ENCODE measurements around the gene PPP2R5C. TPM values are rescaled to one million over a fixed set of nuclear protein-coding genes. Genes with fewer than 3 reads are reported as not detected.
A peak's percentile ranks its signal among the peaks of the same experiment; 100 is the strongest.

The PPP2R5C gene
- total RNA-seq, 1 donor from 2014 or later, result 103 TPM

DNA sequence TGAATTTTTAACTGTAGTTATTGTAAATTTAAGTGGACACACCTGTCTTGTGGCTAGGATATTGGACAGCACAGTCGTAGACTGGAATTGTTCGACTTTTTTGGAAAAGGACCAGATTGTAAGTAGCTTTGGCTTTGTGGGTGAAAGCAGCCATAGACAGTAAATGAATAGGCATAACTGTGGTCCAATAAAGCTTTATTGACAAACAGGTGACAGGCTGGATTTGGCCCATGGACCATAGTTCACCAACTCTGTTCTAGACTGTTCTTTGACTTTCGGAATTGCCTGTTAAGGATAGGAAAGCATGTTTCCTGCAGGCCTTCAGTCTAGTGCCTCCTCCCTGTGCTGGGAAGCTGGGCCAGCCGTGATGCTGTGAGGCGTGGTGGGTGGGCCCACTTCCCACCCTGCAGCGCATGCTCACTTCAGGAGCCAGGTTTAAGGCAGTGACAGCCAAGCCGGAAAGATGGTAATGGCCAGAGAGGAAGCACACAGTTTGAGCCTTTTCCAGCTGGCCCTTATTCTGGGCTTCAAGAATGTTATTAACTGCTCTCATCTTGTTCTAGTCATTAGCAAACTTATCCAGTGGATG, 51.8 kb downstream of the PPP2R5C start:
- DNase-seq (ENCODE audit: low read depth), result no peak

DNA sequence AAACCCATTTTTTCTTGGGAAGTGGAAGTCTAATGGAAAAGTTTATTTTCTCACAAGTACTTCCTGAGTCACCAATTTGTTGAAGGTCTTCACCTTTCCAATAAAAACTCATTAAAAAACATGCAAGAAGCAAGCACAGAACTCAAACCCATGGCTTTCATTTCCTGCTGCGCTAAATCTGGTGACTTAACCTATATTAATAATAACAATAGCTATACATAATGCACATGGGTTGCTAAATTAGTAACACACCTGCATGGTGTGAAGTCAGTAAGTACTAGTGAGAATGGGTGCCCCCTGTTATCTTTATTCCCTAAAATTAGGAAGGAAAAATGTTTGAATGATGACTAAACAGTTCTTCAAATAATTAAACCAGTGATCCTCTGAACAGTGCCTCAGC, 52.3 kb downstream of the PPP2R5C start:
- no peak for DNase-seq (ENCODE audit: low read depth)

DNA sequence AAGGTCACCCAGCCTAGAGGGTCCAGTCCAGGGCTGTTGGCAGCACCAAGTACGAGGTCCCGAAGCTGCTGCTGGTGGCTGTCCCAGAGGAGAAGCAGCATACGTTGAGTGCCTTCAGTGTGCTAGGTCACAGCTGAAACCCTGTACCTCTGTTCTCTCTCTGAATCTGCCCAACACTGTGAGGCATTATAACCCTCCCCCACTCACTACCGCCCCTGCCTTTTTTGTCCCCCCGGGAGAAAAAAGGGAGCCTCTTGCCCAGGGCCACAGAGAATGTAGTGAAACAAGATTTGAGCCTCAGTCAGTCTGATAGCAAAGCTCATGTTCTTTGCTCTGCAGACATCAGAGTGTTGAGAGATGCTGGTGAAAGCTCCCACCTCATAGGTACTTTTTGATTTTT, 53.4 kb downstream of the PPP2R5C start:
- no peak for DNase-seq (ENCODE audit: low read depth)

DNA sequence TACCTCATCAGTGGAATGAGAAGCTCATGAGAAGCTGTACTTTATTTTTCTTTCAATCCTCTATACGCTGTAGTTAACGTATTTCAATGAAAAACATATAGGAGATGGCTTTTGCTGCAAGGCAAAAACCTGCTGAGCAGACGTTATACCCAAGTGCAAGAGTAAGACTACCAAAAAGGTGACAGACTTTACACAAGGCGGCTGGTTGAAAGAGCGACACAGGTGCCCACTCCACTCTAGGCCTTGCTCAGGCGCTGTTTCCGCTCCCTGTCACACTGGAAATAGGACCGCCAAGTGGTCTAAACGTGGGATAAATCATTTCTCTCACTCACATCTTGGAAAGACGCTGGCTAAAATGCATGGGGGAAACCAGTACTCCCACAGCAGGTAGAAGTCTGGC, 54.5 kb downstream of the PPP2R5C start:
- DNase-seq (ENCODE audit: low read depth), result no peak

DNA sequence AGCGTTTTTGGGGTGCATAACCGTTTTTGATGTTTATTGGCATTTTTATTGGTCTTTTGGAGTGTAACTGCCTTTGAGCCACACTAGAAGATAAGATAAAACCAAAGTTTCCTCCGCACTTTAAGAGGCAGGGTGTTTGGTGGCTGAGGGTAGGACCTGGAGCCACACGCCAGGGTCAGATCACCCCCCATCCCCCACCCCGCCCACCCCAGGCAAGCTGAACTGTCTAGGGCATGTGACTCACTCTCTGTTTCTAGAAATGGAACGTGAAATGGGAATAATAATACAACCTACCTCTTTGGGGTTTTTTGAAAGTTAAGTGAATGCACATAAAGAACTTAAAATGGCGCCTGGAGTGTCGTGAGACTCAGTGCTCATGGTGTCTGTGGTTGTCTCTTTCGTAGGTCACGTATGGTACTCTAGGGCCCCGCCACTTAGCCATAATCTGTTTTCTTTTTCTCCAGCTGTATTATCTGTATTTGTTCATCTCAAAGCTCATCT, 56.0 kb downstream of the PPP2R5C start:
- DNase-seq (ENCODE audit: low read depth), result no peak

DNA sequence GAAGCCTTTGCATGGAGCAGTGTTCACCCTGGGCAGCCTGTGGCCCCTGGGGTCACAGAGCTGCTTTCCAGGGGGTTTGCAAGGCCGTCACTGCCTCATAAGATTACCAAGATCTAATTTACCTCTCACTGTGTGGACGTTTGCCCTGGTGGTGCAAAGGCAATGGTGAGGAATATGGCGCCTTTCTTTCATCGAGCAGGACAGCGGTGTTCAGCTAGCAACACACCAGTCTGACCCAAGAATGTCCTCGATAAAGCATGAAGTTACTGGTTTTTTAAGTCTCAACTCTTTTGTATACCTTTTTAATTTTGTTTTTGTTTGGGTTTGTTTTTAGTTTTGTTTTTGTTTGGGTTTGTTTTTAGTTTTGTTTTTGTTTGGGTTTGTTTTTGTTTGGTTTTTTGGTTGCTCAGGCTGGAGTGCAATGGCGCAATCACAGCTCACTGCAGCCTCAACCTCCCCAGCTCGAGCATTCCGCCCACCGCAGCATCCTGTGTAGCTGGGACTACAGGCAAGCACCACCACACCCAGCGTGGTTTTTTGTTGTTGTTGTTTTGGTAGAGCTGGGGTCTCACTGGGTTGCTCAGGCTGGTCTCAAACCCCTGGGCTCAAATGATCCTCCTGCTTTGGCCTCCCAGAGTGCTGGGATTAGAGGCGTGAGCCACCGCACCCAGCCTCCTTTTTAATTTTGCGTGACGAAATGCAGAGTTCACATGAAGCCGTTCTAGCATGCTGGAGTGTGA, 57.9 kb downstream of the PPP2R5C start:
- no peak for DNase-seq (ENCODE audit: low read depth)

DNA sequence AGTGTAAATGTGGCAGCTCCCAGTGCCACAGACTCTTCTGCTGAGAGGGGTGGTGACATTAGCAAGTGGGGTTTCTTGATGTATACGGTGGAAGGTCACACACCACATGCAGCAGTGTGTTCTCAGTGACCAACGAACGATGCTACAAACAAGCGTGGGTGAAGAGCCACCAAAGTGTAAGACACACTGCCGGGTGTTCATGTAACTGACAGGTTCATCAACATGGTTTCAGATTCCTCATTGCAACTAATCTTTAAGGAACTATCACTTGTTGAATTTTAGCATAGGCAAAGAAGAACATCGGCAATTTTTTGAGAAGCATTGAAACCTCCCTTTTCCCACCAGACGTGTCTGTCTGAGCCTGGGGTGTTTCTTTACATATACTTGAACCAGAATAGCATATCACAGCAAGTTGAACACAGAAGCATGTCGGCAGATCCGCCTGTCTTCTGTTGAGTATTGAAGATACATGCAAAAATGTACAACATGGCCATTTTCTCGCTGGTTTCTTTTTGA, 58.8 kb downstream of the PPP2R5C start:
- no peak for DNase-seq (ENCODE audit: low read depth)

DNA sequence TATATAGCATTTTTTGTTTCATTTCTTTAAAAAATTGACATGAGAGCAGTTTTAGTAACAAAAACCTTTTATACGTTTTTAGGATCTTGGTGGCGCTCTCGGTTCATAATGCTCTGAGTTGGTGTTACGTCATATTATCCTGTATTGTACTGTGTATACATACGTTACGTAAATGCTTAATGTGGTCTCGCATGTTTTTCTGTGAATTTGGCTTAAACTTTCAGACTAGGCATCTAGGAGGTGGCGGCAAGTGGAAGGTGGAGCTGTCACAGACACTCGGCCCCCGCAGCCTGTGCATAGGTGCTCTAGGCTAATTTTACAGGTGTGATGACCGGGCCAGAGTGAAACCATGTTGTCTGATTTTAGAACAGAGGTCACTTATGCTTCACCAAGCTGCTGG, 60.0 kb downstream of the PPP2R5C start:
- no peak for DNase-seq (ENCODE audit: low read depth)

DNA sequence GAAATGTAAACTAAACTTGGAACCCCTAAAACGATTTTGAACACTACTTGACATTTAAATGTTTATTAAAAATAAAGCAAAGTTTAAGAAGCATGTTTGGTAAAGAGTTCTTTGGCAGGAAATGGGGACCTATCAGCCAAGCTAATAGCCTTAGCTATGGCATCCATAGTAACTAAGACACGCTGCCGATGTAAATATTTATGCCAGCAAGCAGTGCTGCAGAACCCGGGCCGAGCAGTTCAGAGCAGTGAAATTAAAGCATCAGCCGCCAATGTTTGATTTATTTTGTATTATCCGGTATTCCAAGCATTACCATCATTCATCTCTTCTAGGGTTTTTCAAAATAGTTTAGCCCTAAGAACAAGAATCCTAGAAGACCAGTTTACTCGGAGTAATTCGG, 61.6 kb downstream of the PPP2R5C start:
- no peak for DNase-seq (ENCODE audit: low read depth)

DNA sequence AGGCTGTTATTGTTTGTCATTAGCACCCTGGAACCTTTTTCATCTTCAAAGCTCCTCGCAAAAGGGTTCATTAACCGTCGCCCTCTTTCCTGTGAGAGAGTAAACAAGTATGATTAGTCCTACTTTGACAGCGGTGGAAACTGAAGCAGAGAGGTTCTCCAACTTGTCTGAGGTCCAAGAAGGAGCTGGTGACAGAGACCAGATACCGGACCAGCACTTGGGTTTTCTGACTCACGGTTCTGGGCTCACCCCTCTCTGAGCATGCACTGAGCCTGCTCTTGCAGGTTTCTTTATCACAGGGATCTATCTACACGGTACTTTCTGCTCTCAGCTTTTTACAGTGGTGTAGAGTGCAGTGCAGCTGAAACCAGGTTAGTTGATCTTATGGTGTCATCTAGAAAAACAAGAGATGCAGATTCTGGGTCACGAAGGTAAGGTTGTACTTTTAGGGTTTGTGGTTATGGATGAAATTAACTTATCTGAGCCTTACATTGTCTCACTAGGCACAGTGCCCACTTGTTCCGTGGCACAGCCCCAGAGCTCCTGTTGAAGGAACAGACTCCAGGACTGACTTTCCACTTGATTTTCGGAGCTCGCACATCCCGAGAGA, 62.1 kb downstream of the PPP2R5C start:
- DNase-seq (ENCODE audit: low read depth), result no peak

DNA sequence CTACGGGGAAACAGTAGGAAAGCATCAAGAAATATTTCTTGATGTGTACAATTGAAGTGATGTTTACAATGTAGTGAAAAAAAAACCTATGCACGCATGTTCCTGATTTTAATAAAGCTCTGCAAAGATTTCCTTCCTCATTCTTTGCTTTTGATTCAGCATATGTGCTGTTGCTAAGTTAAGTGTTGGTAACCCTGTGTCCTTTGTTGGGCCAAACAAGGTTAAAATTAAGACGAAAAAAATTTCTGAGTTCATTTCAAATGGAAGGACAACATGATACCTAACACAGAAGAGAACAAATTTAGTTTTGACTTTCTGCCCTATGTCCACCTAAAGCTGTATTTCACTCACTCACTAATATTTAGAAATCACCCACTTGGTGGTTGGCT, 62.8 kb downstream of the PPP2R5C start:
- no peak for DNase-seq (ENCODE audit: low read depth)

DNA sequence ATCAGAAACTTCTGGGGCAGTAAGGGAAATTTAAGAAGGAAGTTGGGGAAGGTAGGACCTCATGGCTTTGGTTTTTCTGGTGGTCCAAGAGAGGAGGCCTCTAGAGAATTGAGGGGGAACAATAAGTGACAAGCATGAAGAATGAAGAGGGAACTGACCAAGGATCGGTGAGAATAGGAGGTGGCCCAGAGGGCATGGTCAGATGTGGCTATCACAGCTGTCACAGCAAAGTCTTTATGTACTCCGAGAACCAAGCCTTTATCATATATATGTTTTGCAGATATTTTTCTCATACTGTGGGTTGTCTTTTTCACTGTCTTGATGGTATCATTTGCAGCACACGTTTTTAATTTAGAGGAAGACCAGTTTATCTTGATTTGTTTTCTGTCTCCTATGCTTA, 64.3 kb downstream of the PPP2R5C start:
- DNase-seq (ENCODE audit: low read depth), result no peak

DNA sequence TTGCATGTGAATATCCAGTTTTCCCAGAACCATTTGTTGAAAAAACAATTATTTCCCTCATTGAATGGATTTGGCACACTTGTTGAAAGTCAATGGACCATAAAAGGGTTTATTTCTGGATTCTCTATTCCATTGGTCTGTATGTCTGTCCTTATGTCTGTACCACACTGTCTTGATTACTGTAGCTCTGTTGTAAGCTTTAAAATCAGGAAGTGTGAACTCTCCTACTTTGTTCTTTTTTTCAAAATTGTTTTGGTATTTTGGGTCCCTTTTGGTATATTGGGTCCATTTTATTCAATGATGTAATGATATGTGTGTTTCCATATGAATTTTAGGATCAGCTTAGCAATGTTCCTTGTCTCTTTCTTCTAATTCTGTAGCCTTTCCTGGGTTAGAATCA, 64.8 kb downstream of the PPP2R5C start:
- DNase-seq (ENCODE audit: low read depth), result no peak

DNA sequence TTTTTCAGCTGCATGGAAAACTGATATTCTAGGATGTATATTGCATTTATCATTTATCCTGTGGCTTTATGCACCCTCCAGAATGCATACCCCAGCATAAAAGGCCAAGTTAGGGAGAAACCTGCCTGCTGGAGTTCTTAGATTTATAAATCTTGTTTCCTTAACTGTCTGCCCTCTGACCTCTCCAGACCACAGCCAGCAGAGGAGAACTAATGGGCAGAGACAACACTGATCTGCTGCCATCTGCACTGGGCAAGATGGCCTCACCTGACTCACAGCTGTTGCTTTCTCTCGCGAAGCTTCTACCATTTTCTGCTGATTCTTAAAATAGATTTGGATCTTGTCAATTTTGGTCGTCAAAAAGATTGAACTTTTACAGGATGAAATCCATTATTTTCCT, 65.8 kb downstream of the PPP2R5C start:
- DNase-seq (ENCODE audit: low read depth), result peak; percentile 73

DNA sequence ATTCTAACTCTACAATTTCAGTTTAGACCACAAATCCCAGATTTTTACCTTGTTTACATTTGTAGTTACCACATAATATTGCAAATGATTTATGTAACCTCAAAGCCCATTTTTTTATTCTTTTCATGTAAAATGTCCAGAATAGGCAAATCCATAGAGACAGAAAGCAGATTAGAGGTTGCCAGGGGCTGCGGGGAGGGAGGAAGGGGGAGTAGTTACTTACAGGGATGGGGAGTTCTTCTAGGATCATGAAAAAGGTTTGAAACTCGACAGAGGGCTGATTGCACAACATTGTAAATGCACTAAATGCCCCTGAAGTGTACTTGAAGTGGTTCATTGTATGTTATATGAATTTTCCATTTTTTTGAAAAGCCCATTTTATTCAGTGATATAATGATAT, 66.5 kb downstream of the PPP2R5C start:
- no peak for DNase-seq (ENCODE audit: low read depth)

DNA sequence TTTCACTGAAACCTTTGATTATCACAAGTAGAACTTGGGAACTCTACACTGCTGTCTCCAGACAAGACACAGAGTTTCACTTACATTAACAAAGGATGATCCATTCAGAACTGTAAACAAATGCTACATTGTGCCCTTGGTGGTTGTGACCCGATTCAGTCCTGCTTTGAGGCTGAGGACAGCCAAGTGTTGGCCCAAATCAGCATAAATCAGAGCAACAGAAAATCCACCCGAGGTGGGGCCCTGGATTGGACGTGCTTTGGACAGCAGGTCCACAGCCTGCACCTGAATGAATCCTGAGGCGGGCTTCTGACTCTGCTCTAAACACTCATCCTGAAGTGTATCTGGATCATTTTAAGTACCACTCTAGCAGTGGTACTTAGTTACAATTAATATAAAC, 68.8 kb downstream of the PPP2R5C start:
- no peak for DNase-seq (ENCODE audit: low read depth)

DNA sequence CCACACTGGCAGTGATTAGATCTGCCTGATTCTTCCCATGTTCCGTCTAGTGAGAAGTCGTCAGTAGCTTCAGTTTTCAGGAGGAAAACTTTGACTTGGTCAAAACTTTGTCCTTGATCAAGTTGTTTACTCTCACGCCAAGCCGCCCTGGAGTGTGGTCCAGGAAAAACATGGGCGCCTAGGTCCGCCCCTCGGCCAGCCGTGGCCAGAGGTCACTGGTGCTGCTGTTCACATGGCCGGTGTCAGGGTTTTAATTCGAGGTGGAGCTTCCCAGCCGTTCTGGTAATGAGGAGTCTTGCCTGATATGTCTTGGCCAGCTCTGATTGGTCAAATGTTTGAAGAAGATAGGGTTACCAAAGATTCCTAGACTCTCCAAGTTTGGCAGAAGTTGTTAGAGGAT, 71.5 kb downstream of the PPP2R5C start:
- DNase-seq (ENCODE audit: low read depth), result no peak

DNA sequence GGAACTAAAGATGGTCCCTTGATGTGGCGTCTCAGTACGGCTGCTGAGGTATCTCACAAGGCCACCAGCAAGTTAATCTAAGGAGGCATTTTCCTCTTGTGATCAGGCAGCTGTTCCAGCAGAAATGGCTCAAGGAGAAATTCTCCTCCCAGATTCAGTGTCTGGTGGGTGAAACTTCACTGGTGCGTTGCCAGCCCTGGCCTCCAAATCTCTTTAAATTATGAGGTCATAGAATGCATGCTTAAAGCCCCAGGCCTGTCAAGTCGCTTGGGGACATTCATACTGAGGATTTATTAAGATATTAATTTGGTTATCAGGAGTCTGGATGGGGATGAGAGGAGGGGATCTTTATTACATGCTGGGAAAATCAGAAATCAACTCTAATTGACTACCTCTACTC, 72.9 kb downstream of the PPP2R5C start:
- DNase-seq (ENCODE audit: low read depth), result no peak

DNA sequence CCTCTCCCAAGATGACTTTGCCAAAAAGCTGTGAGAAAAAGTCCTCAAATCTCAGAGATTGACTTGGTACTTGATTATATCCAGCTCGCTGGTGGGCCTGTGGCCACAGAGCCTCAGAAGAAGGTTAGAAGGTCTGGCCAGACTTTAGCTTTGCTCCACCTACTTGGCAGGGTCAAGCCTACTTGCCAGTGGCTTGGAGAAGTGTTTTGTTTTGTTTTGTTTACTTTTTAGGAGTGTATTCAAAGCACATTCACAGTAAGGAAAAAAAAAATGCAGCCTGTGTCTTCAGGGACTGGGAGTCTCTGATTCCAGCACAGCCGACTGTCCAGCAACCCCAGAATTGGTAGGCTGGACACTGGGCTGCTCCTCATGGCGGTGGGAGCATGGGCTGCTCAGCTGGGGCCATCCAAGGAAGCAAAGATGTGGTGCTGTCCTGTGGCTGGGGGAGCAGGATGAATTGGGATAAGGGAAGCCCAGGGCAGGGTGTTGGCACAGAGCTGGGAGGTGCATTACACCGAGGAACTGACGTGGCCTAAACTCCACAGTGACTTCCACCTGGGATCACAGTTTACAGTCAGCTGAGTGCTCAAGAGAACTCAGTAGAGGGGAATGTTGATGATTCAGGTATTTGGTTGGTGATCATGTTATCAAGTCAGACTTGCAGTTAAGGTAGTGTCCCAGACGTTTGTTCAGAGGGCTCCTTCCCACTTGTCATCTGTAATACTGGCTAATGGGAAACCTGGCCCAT, 73.5 kb downstream of the PPP2R5C start:
- DNase-seq (ENCODE audit: low read depth), result no peak

DNA sequence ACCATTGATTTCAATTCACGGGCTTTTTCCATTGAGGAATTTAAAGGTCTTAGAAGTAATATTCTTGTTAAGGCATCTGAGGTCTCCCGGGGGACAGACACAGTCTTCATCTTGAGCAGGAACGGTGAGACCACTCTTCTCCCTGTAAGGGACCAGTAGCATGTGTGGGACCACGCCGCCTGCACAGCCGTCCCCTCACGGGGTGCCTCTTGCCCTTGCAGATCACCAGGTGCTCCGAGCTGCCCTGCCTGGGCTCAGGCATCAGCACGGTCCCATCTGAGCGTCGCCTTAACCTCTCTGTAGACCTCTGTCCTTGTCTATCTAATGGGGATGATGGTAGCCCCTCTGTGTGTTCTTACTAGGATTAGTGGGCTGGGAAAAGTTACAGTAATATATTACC, 74.1 kb downstream of the PPP2R5C start:
- DNase-seq (ENCODE audit: low read depth), result no peak

DNA sequence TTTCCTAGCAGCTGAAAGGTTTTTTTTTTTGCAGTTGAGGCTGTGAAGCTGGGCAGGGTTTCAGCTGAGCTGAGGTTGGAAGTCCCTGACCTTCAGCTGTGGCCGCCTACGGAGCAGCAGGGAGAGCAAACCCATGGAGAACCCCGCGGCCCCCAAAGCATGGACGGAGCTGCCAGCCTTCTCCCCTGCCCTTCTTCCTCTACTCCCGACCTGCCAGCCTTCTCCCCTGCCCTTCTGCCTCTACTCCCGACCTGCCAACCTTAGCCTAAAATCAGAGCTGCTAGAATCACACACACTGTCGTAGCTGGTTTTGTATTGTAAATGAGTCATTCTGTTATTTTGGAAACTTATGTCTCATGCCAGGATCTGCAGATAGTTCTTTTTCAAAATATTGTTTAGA, 74.6 kb downstream of the PPP2R5C start:
- peak; percentile 55 for DNase-seq (ENCODE audit: low read depth)

DNA sequence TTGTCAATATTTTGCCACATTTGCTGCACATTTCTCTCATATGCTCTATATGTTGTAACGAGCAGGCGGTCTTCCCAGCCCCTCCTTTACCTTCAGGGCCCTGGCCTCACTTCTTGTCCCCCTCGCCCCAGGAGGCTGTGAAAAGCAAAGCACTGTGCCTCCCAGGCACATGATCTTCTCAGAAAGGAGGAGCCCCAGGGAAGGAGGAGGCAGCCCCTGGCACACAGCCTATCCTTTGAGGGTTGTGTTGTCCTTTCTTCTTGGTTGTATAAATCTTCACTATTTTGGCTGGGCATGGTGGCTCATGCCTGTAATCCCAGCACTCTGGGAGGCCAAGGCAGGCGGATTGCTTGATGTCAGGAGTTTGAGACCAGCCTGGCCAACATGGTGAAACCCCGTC, 77.0 kb downstream of the PPP2R5C start:
- no peak for DNase-seq (ENCODE audit: low read depth)
